IMR-90 (cell line): ENCODE results near the gene U2SURP. TPM values are rescaled to one million over a fixed set of nuclear protein-coding genes. Genes with fewer than 3 reads are reported as not detected.

ENCODE experiments used
- ATAC-seq: fragments of 200-7000 bp; cut with Tn5 transposase; 2 replicates; pipeline ENCODE4 v1.9.1; 2020; ENCODE audit warnings: low read depth, mild to moderate bottlenecking, moderate library complexity
- BruUV-seq: library from RNA; stranded (reverse); fragments of 400-500 nt; replicated peaks from 2 replicates; lab custom pipeline; 2021; lab: Mats Ljungman, UMichigan
- CTCF ChIA-PET: fragments of 300-600 bp; formaldehyde crosslinking; extraction: SDS; loops from one replicate; lab custom pipeline; 2021; ENCODE audit warnings: antibody characterized with exemption; lab: Yijun Ruan, JAX
- POLR2A ChIA-PET: fragments of 300-600 bp; sonication (Branson Sonifier 250); formaldehyde crosslinking; loops from one replicate; lab custom pipeline; 2022; ENCODE audit warnings: antibody characterized with exemption; ENCODE audit not compliant: unreplicated experiment; lab: Charles Lee
- DNase-seq: peaks from one replicate; pipeline ENCODE4 v3.0.0; 2013
- H2AFZ ChIP-seq: replicated peaks from 2 replicates; pipeline ENCODE3; 2013; ENCODE audit warnings: low read length, mild to moderate bottlenecking; ENCODE audit not compliant: poor library complexity
- H2AK5ac ChIP-seq: 2 replicates; pipeline ENCODE4 v1.6.1; 2013; ENCODE audit warnings: low read depth, low read length, inconsistent platforms
- H2AK9ac ChIP-seq: replicated peaks from 2 replicates; pipeline ENCODE3; 2013; ENCODE audit warnings: mild to moderate bottlenecking, low read depth, low read length, moderate library complexity; ENCODE audit not compliant: poor library complexity
- H2BK120ac ChIP-seq: 2 replicates; pipeline ENCODE4 v1.6.1; 2013; ENCODE audit warnings: low read depth, low read length, inconsistent platforms
- H2BK15ac ChIP-seq: 3 replicates; pipeline ENCODE4 v1.6.1; 2013; ENCODE audit warnings: low read depth, low read length, inconsistent platforms
- H2BK20ac ChIP-seq: 2 replicates; pipeline ENCODE4 v1.6.1; 2013; ENCODE audit warnings: low read depth, mild to moderate bottlenecking, inconsistent platforms, low read length, moderate library complexity
- H2BK5ac ChIP-seq: 2 replicates; pipeline ENCODE4 v1.6.1; 2013; ENCODE audit warnings: mild to moderate bottlenecking, low read depth, low read length, inconsistent platforms; ENCODE audit not compliant: poor library complexity, severe bottlenecking
- H3K14ac ChIP-seq: replicated peaks from 2 replicates; pipeline ENCODE4 v1.6.1; 2013; ENCODE audit warnings: low read depth, low read length, inconsistent platforms
- H3K18ac ChIP-seq: 2 replicates; pipeline ENCODE4 v1.6.1; 2013; ENCODE audit warnings: low read depth, low read length, control low read depth
- H3K23ac ChIP-seq: 2 replicates; pipeline ENCODE4 v1.6.1; 2013; ENCODE audit warnings: low read depth, low read length, inconsistent platforms
- H3K27ac ChIP-seq: 2 replicates; pipeline ENCODE4 v1.5.1; 2013; ENCODE audit warnings: mild to moderate bottlenecking, control low read depth, low read length; ENCODE audit not compliant: insufficient read depth
- H3K27me3 ChIP-seq: 2 replicates; pipeline ENCODE4 v1.6.1; 2013; ENCODE audit warnings: low read length; ENCODE audit not compliant: control insufficient read depth, insufficient read depth
- H3K36me3 ChIP-seq: 2 replicates; pipeline ENCODE4 v1.6.1; 2013; ENCODE audit warnings: low read length, mixed read lengths; ENCODE audit not compliant: control insufficient read depth, insufficient read depth
- H3K4ac ChIP-seq: 2 replicates; pipeline ENCODE4 v1.6.1; 2013; ENCODE audit warnings: low read depth, low read length, inconsistent platforms
- H3K4me1 ChIP-seq: 2 replicates; pipeline ENCODE4 v1.6.1; 2013; ENCODE audit warnings: low read length, mixed read lengths; ENCODE audit not compliant: control insufficient read depth, insufficient read depth
- H3K4me2 ChIP-seq: 2 replicates; pipeline ENCODE4 v1.6.1; 2013; ENCODE audit warnings: low read depth, mild to moderate bottlenecking, control low read depth, low read length, moderate library complexity
- H3K4me3 ChIP-seq: 2 replicates; pipeline ENCODE4 v1.5.1; 2013; ENCODE audit warnings: low read depth, mild to moderate bottlenecking, control low read depth, low read length, moderate library complexity; ENCODE audit not compliant: insufficient read depth
- H3K56ac ChIP-seq: 2 replicates; pipeline ENCODE4 v1.6.1; 2013; ENCODE audit warnings: low read length, inconsistent platforms; ENCODE audit not compliant: insufficient read depth; ENCODE audit errors: extremely low read depth
- H3K79me1 ChIP-seq, 2 experiments: 2 replicates each; pipeline ENCODE4 v1.6.1; 2013; ENCODE audit warnings: low read length in 2 of 2, inconsistent platforms in 1 of 2, low read depth in 1 of 2
- H3K9ac ChIP-seq: 2 replicates; pipeline ENCODE4 v1.6.1; 2013; ENCODE audit warnings: low read depth, low read length, control low read depth
- H3K9me1 ChIP-seq: 2 replicates; pipeline ENCODE4 v1.6.1; 2013; ENCODE audit warnings: low read length, inconsistent platforms; ENCODE audit not compliant: insufficient read depth
- H3K9me3 ChIP-seq: 2 replicates; pipeline ENCODE4 v1.6.1; 2013; ENCODE audit warnings: low read length; ENCODE audit not compliant: control insufficient read depth, insufficient read depth
- H4K20me1 ChIP-seq: 2 replicates; pipeline ENCODE4 v1.6.1; 2013; ENCODE audit warnings: low read length, inconsistent platforms; ENCODE audit not compliant: insufficient read depth
- H4K5ac ChIP-seq: 2 replicates; pipeline ENCODE4 v1.6.1; 2013; ENCODE audit warnings: mild to moderate bottlenecking, low read depth, low read length, control low read depth
- H4K8ac ChIP-seq, 2 experiments: 2 replicates each; pipeline ENCODE4 v1.6.1; 2013; ENCODE audit warnings: low read depth in 2 of 2, low read length in 2 of 2, control low read depth in 1 of 2, inconsistent platforms in 1 of 2
- H4K91ac ChIP-seq: 2 replicates; pipeline ENCODE4 v1.6.1; 2013; ENCODE audit warnings: low read depth, low read length, inconsistent platforms; ENCODE audit not compliant: insufficient read depth
- BHLHE40 ChIP-seq: fragments of 150-350 bp; IDR thresholded peaks from 2 replicates; pipeline ENCODE4 v1.6.1; 2016; ENCODE audit warnings: mild to moderate bottlenecking, low read depth, low read length
- CEBPB ChIP-seq: IDR thresholded peaks from 2 replicates; pipeline ENCODE4 v1.6.1; 2012; ENCODE audit warnings: low read depth, low read length, improper control_type of control experiment
- CHD1 ChIP-seq: IDR thresholded peaks from 2 replicates; pipeline ENCODE4 v1.6.1; 2012; ENCODE audit warnings: low read depth, low read length, improper control_type of control experiment
- FOS ChIP-seq: fragments of 150-350 bp; IDR thresholded peaks from 2 replicates; pipeline ENCODE4 v1.6.1; 2016; ENCODE audit warnings: low read depth, low read length
- MAFK ChIP-seq: IDR thresholded peaks from 2 replicates; pipeline ENCODE4 v1.6.1; 2012; ENCODE audit warnings: low read depth, low read length, improper control_type of control experiment
- MAZ ChIP-seq: IDR thresholded peaks from 2 replicates; pipeline ENCODE4 v1.6.1; 2012; ENCODE audit warnings: low read depth, mild to moderate bottlenecking, low read length, improper control_type of control experiment, moderate library complexity, borderline replicate concordance
- MXI1 ChIP-seq: IDR thresholded peaks from 2 replicates; pipeline ENCODE4 v1.6.1; 2012; ENCODE audit warnings: low read depth, mild to moderate bottlenecking, low read length, moderate library complexity, borderline replicate concordance
- NFE2L2 ChIP-seq: fragments of 150-350 bp; IDR thresholded peaks from 2 replicates; pipeline ENCODE4 v1.6.1; 2016; ENCODE audit warnings: low read depth, mild to moderate bottlenecking, low read length
- POLR2A ChIP-seq: IDR thresholded peaks from 2 replicates; pipeline ENCODE4 v1.6.1; 2012; ENCODE audit warnings: mild to moderate bottlenecking, low read depth, low read length
- RAD21 ChIP-seq: IDR thresholded peaks from 2 replicates; pipeline ENCODE4 v1.6.1; 2012; ENCODE audit warnings: low read length, improper control_type of control experiment
- RCOR1 ChIP-seq: IDR thresholded peaks from 2 replicates; pipeline ENCODE4 v1.6.1; 2012; ENCODE audit warnings: mild to moderate bottlenecking, low read length, improper control_type of control experiment; ENCODE audit not compliant: insufficient replicate concordance
- RFX5 ChIP-seq: IDR thresholded peaks from 2 replicates; pipeline ENCODE4 v1.8.0; 2012; ENCODE audit warnings: low read depth, mild to moderate bottlenecking, low read length, moderate library complexity
- SMC3 ChIP-seq: fragments of 150-350 bp; IDR thresholded peaks from 2 replicates; pipeline ENCODE4 v1.6.1; 2016; ENCODE audit warnings: low read depth, mild to moderate bottlenecking, antibody characterized with exemption, low read length, moderate library complexity
- WGBS, 2 experiments: methylation state at CpG; one replicate each; pipeline versions ENCODE4 v1.1.5 to v1.1.7; 2013; ENCODE audit warnings: missing lambda C conversion rate in 2 of 2; ENCODE audit not compliant: insufficient read length in 1 of 2; ENCODE audit errors: extremely low coverage in 2 of 2; 5-methylcytosine and 5-hydroxymethylcytosine counted together
- dilution Hi-C: fragments of 300-500 bp; cut with HindIII; formaldehyde crosslinking; loops from one replicate; pipeline ENCODE4 v1.14.3; 2018; ENCODE audit warnings: low sequenced_read_pairs; ENCODE audit not compliant: unreplicated experiment
- in situ Hi-C: fragments of 300-500 bp; cut with MboI; formaldehyde crosslinking; loops from 3 replicates; pipeline ENCODE4 v1.14.3; 2019; ENCODE audit warnings: low sequenced_read_pairs, inconsistent platforms, mixed read lengths
- intact Hi-C: fragments of 100-400 bp; cut with micrococcal nuclease; formaldehyde crosslinking; loops from 2 replicates; pipeline ENCODE4 v1.10.0; 2022
- polyA plus RNA-seq, 3 experiments: library from polyadenylated mRNA; depleted of rRNA; stranded (reverse); fragments of >200 nt; gene quantifications; 2 replicates each; pipeline ENCODE4 v1.2.3, GENCODE V29; 2012; ENCODE audit warnings: low replicate concordance in 1 of 3
- total RNA-seq: library from RNA; depleted of rRNA; stranded (reverse); fragments of >200 nt; gene quantifications from 2 replicates; pipeline ENCODE4 v1.2.3, GENCODE V29; 2012
- TF ChIP-seq, protein P1 (sequence below): conservative IDR thresholded peaks from 2 replicates; pipeline ENCODE4 v1.5.1; 2012; ENCODE audit warnings: mild to moderate bottlenecking, low read depth, low read length, improper control_type of control experiment
- TF ChIP-seq, protein P2 (sequence below): fragments of 150-350 bp; IDR thresholded peaks from 2 replicates; pipeline ENCODE4 v1.6.1; 2017; ENCODE audit warnings: mild to moderate bottlenecking, antibody characterized with exemption, low read length, low read depth
- TF ChIP-seq, protein P3 (sequence below): fragments of 150-350 bp; IDR thresholded peaks from 2 replicates; pipeline ENCODE4 v1.6.1; 2016; ENCODE audit warnings: low read depth, mild to moderate bottlenecking, low read length, moderate library complexity, borderline replicate concordance

The U2SURP gene
- total and polyA plus RNA-seq, 2 of the 4 experiments (the other 2 are of a cell fraction), result 24.8 to 29.4 TPM

DNA sequence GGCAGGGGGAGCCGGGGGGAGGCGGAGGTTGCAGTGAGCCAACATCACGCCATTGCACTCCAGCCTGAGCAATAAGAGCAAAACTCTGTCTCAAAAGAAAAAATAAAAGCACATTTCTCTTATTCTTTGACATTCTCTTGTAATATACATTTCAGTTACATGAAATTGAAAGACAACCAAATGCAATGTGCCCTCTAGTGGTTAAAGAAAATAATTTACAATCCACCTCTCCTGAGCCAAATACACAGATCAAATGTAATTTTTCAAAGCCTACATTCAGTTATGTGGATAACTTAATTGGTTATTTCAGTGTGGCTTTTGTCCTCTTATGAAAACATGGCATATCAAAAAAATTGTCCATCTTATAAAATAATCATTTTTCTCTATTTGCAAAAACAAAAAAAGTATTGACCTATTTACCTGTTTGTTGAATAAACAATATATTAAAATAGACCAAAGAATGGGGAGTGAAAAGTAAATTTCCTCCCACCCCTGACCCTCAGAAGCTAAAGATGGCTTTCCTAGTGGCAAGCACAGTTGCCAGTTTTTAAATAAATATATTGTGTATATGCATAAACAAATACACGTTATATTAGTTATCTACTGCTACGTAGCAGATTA is 14.2 kb upstream of the U2SURP start:
- Histone ChIP-seq H3K23ac (no peak overlapping the region), H3K9me3 (no peaks in the 10 kb centered on the region), H2BK5ac (no peak overlapping the region), H2BK20ac (no peak overlapping the region), H3K27me3 (peaks cover 17% of the 10 kb centered on the region), H2AK9ac (no peak overlapping the region), H4K91ac (no peak overlapping the region), H3K4me3 (no peak overlapping the region), H3K9me1 (no peaks in the 10 kb centered on the region), H3K4ac (no peak overlapping the region), H3K14ac (no peak overlapping the region), H2AFZ (no peak overlapping the region), H3K36me3 (no peaks in the 10 kb centered on the region), H4K5ac (no peak overlapping the region), H3K79me1 (no peaks in the 10 kb centered on the region), H3K27ac (no peak overlapping the region), H2BK15ac (no peak overlapping the region), H3K9ac (no peak overlapping the region), H3K56ac (no peak overlapping the region), H3K4me1 (no peaks in the 10 kb centered on the region), H4K20me1 (no peaks in the 10 kb centered on the region), H4K8ac (no peak overlapping the region), H3K4me2 (no peak overlapping the region), H2BK120ac (no peak overlapping the region), H2AK5ac (no peak overlapping the region), H3K18ac (no peak overlapping the region)
- intact Hi-C loops, result loop anchor here (1.0 to 2.0 kb wide), 3 partner anchors 58 to 400 kb away; no protein-coding TSS in a partner anchor
- no TSS peak for BruUV-seq
- POLR2A ChIA-PET, result no interaction called here
- dilution Hi-C loops, result no loop called here
- TF ChIP-seq, protein P1, sequence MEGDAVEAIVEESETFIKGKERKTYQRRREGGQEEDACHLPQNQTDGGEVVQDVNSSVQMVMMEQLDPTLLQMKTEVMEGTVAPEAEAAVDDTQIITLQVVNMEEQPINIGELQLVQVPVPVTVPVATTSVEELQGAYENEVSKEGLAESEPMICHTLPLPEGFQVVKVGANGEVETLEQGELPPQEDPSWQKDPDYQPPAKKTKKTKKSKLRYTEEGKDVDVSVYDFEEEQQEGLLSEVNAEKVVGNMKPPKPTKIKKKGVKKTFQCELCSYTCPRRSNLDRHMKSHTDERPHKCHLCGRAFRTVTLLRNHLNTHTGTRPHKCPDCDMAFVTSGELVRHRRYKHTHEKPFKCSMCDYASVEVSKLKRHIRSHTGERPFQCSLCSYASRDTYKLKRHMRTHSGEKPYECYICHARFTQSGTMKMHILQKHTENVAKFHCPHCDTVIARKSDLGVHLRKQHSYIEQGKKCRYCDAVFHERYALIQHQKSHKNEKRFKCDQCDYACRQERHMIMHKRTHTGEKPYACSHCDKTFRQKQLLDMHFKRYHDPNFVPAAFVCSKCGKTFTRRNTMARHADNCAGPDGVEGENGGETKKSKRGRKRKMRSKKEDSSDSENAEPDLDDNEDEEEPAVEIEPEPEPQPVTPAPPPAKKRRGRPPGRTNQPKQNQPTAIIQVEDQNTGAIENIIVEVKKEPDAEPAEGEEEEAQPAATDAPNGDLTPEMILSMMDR, result peak; percentile 68
- TF ChIP-seq MAFK, result no peak
- peak; percentile 66 for TF ChIP-seq SMC3
- no peak for TF ChIP-seq FOS
- no peak for TF ChIP-seq RFX5
- TF ChIP-seq, protein P2, sequence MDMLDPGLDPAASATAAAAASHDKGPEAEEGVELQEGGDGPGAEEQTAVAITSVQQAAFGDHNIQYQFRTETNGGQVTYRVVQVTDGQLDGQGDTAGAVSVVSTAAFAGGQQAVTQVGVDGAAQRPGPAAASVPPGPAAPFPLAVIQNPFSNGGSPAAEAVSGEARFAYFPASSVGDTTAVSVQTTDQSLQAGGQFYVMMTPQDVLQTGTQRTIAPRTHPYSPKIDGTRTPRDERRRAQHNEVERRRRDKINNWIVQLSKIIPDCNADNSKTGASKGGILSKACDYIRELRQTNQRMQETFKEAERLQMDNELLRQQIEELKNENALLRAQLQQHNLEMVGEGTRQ, result no peak
- TF ChIP-seq CHD1, result no peak
- no peak for TF ChIP-seq MXI1
- TF ChIP-seq POLR2A, result no peak
- no peak for TF ChIP-seq MAZ
- no peak for TF ChIP-seq NFE2L2
- TF ChIP-seq, protein P3, sequence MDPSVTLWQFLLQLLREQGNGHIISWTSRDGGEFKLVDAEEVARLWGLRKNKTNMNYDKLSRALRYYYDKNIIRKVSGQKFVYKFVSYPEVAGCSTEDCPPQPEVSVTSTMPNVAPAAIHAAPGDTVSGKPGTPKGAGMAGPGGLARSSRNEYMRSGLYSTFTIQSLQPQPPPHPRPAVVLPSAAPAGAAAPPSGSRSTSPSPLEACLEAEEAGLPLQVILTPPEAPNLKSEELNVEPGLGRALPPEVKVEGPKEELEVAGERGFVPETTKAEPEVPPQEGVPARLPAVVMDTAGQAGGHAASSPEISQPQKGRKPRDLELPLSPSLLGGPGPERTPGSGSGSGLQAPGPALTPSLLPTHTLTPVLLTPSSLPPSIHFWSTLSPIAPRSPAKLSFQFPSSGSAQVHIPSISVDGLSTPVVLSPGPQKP, result no peak
- no peak for TF ChIP-seq RCOR1
- no peak for TF ChIP-seq BHLHE40
- TF ChIP-seq CEBPB, result no peak
- peak; percentile 63 for TF ChIP-seq RAD21
- in situ Hi-C loops, result no loop called here
- ATAC-seq (peak; percentile 65), DNase-seq (peak; percentile 55)
- no CpG with 5 or more reads among the region's 5 CpGs for WGBS, 2 experiments
- CTCF ChIA-PET, result interaction anchor here (0.6 to 1.6 kb wide), 9 partner anchors 14 to 409 kb away, joined by 3 to 6 read pairs (median 3); partner anchors contain the start of genes ATR and U2SURP
